ENCODE results near the gene CADPS. TPM values are rescaled to one million over a fixed set of nuclear protein-coding genes. Genes with fewer than 3 reads are reported as not detected.

CADPS gene
- polyA plus RNA-seq, 3 donors: not detected

- Histone ChIP-seq H3K36me3 (replicated peaks in 1 of 2; ENCODE audit: control insufficient read depth in 1 of 2, insufficient read depth in 2 of 2, low read length in 2 of 2) (no peaks in the 10 kb centered on the region), H3K79me2 (ENCODE audit: insufficient read depth, low read length) (no peaks in the 10 kb centered on the region), H3K27me3 (ENCODE audit: control insufficient read depth in 2 of 2, insufficient read depth in 2 of 2, low read length in 2 of 2) (no peaks in the 10 kb centered on the region), H2AFZ (ENCODE audit: insufficient read depth, low read depth, low read length, poor library complexity, severe bottlenecking) (no peak overlapping the region), H3K4me3 (replicated peaks in 1 of 3; ENCODE audit: low read depth in 2 of 3, low read length in 3 of 3) (no peak overlapping the region), H3K9ac (ENCODE audit: insufficient read depth, low read length, poor library complexity, severe bottlenecking) (no peak overlapping the region), H3K9me3 (replicated peaks in 1 of 2; ENCODE audit: control insufficient read depth in 1 of 2, insufficient read depth in 1 of 2, low read length in 2 of 2) (no peaks in the 10 kb centered on the region), H3K4me1 (ENCODE audit: control insufficient read depth in 1 of 2, insufficient read depth in 2 of 2, low read length in 2 of 2) (no peaks in the 10 kb centered on the region), H3K27ac (ENCODE audit: low read depth in 1 of 2, low read length in 2 of 2) (no peak overlapping the region), H4K20me1 (ENCODE audit: insufficient read depth, low read length) (no peaks in the 10 kb centered on the region), H3K4me2 (replicated peaks; ENCODE audit: extremely low read depth, low read length, poor library complexity, severe bottlenecking) (no peak overlapping the region)
- intact Hi-C loops (cut with micrococcal nuclease): no loop called here
- Mint-ChIP-seq H3K4me1 (no peaks in the 10 kb centered on the region), H3K27ac (no peak overlapping the region), H3K4me3 (no peak overlapping the region), H3K27me3 (ENCODE audit: low read depth in 3 of 3) (no peaks in the 10 kb centered on the region), H3K36me3 (no peaks in the 10 kb centered on the region), H3K9me3 (peaks cover 0 to 2% (median 0%) of the 10 kb centered on the region in 7 donors)
- no peak for TF ChIP-seq CTCF (IDR thresholded peaks at IDR 0.05)
- no peak for DNase-seq
- 67% methylated on average over 1 of the region's 3 CpGs for WGBS (ENCODE audit: insufficient coverage)
These were observed 195.2 kb downstream of the CADPS start for GRCh38 chr3:62679988-62680387.

GRCh38 chr3:62678841-62679240, 196.4 kb downstream of the CADPS start:
- Mint-ChIP-seq H3K36me3 (no peaks in the 10 kb centered on the region), H3K4me3 (no peak overlapping the region), H3K9me3 (peaks cover 0 to 2% (median 0%) of the 10 kb centered on the region in 7 donors), H3K27ac (no peak overlapping the region), H3K27me3 (ENCODE audit: low read depth in 3 of 3) (no peaks in the 10 kb centered on the region), H3K4me1 (no peaks in the 10 kb centered on the region)
- intact Hi-C loops (cut with micrococcal nuclease): no loop called here
- H4K20me1 ChIP-seq (ENCODE audit: insufficient read depth, low read length): no peaks in the 10 kb centered on the region
- H3K4me1 ChIP-seq (ENCODE audit: control insufficient read depth in 1 of 2, insufficient read depth in 2 of 2, low read length in 2 of 2): no peaks in the 10 kb centered on the region
- H3K79me2 ChIP-seq (ENCODE audit: insufficient read depth, low read length): no peaks in the 10 kb centered on the region
- TF ChIP-seq CTCF (IDR thresholded peaks at IDR 0.05): no peak
- no peak overlapping the region for H3K9ac ChIP-seq (ENCODE audit: insufficient read depth, low read length, poor library complexity, severe bottlenecking)
- H3K36me3 ChIP-seq (replicated peaks in 1 of 2; ENCODE audit: control insufficient read depth in 1 of 2, insufficient read depth in 2 of 2, low read length in 2 of 2): no peaks in the 10 kb centered on the region
- no peaks in the 10 kb centered on the region for H3K27me3 ChIP-seq (ENCODE audit: control insufficient read depth in 2 of 2, insufficient read depth in 2 of 2, low read length in 2 of 2)
- H2AFZ ChIP-seq (ENCODE audit: insufficient read depth, low read depth, low read length, poor library complexity, severe bottlenecking): no peak overlapping the region
- H3K4me3 ChIP-seq (replicated peaks in 1 of 3; ENCODE audit: low read depth in 2 of 3, low read length in 3 of 3): no peak overlapping the region
- no peaks in the 10 kb centered on the region for H3K9me3 ChIP-seq (replicated peaks in 1 of 2; ENCODE audit: control insufficient read depth in 1 of 2, insufficient read depth in 1 of 2, low read length in 2 of 2)
- no CpG with 5 or more reads among the region's 3 CpGs for WGBS (ENCODE audit: insufficient coverage)
- no peak overlapping the region for H3K4me2 ChIP-seq (replicated peaks; ENCODE audit: extremely low read depth, low read length, poor library complexity, severe bottlenecking)
- no peak for DNase-seq
- no peak overlapping the region for H3K27ac ChIP-seq (ENCODE audit: low read depth in 1 of 2, low read length in 2 of 2)
